H9 (cell line): ENCODE results near the gene MEPCE. TPM values are rescaled to one million over a fixed set of nuclear protein-coding genes. Genes with fewer than 3 reads are reported as not detected.
"Not testable (repeated sequence)": the region's sequence is repeated elsewhere in the genome, so short reads cannot be mapped to it uniquely, and the experiment has no call there.

Experiments
- DNase-seq: peaks from one replicate; pipeline ENCODE4 v3.0.0-alpha.2; 2017
- H2AFZ ChIP-seq: one replicate; pipeline ENCODE4 v1.6.1; 2013; ENCODE audit warnings: mild to moderate bottlenecking, low read length, control low read depth, moderate library complexity
- H2AK5ac ChIP-seq: 2 replicates; pipeline ENCODE4 v1.6.1; 2013; ENCODE audit warnings: low read length, control low read depth, mixed read lengths; ENCODE audit not compliant: insufficient read length
- H2BK120ac ChIP-seq: one replicate; pipeline ENCODE4 v1.6.1; 2013; ENCODE audit warnings: low read depth, mild to moderate bottlenecking, low read length, control low read depth, inconsistent platforms; ENCODE audit not compliant: poor library complexity, severe bottlenecking
- H2BK12ac ChIP-seq: 2 replicates; pipeline ENCODE4 v1.6.1; 2013; ENCODE audit warnings: low read length, control low read depth, mixed read lengths, low read depth; ENCODE audit not compliant: insufficient read length
- H2BK15ac ChIP-seq: 2 replicates; pipeline ENCODE4 v1.6.1; 2013; ENCODE audit warnings: low read depth, low read length, control low read depth
- H2BK20ac ChIP-seq: one replicate; pipeline ENCODE4 v1.6.1; 2013; ENCODE audit warnings: low read depth, mild to moderate bottlenecking, low read length, control low read depth, inconsistent platforms; ENCODE audit not compliant: poor library complexity, severe bottlenecking
- H2BK5ac ChIP-seq: 2 replicates; pipeline ENCODE4 v1.6.1; 2013; ENCODE audit warnings: low read length, control low read depth, mixed read lengths; ENCODE audit not compliant: insufficient read length
- H3K14ac ChIP-seq: 2 replicates; pipeline ENCODE4 v1.6.1; 2013; ENCODE audit warnings: low read length, control low read depth; ENCODE audit not compliant: insufficient read depth
- H3K18ac ChIP-seq: 2 replicates; pipeline ENCODE4 v1.6.1; 2013; ENCODE audit warnings: low read depth, mild to moderate bottlenecking, mixed read lengths, low read length, control low read depth; ENCODE audit not compliant: insufficient read length
- H3K23ac ChIP-seq: 2 replicates; pipeline ENCODE4 v1.6.1; 2013; ENCODE audit warnings: low read length, control low read depth, mixed read lengths, low read depth; ENCODE audit not compliant: insufficient read length
- H3K23me2 ChIP-seq: 2 replicates; pipeline ENCODE4 v1.6.1; 2013; ENCODE audit warnings: low read depth, mild to moderate bottlenecking, mixed read lengths, low read length, control low read depth; ENCODE audit not compliant: insufficient read length, poor library complexity, severe bottlenecking
- H3K27ac ChIP-seq: 2 replicates; pipeline ENCODE4 v1.5.1; 2013; ENCODE audit warnings: low read length, control low read depth, mixed read lengths, low read depth; ENCODE audit not compliant: insufficient read length
- H3K27me3 ChIP-seq: 2 replicates; pipeline ENCODE4 v1.6.1; 2013; ENCODE audit warnings: low read length, control low read depth, inconsistent platforms; ENCODE audit not compliant: insufficient read depth
- H3K4ac ChIP-seq: 2 replicates; pipeline ENCODE4 v1.6.1; 2013; ENCODE audit warnings: low read depth, mild to moderate bottlenecking, control low read depth, inconsistent platforms, low read length, moderate library complexity
- H3K4me1 ChIP-seq: 2 replicates; pipeline ENCODE4 v1.6.1; 2013; ENCODE audit warnings: low read length, control low read depth, inconsistent platforms; ENCODE audit not compliant: insufficient read depth
- H3K4me2 ChIP-seq: 2 replicates; pipeline ENCODE4 v1.6.1; 2013; ENCODE audit warnings: low read length, control low read depth, mixed read lengths; ENCODE audit not compliant: insufficient read length, insufficient read depth
- H3K56ac ChIP-seq: 2 replicates; pipeline ENCODE4 v1.6.1; 2013; ENCODE audit warnings: low read depth, mild to moderate bottlenecking, mixed read lengths, low read length, control low read depth; ENCODE audit not compliant: insufficient read length
- H3K79me1 ChIP-seq: 2 replicates; pipeline ENCODE4 v1.6.1; 2013; ENCODE audit warnings: low read depth, mild to moderate bottlenecking, moderate library complexity, low read length, control low read depth, inconsistent platforms; ENCODE audit not compliant: insufficient read depth, poor library complexity, severe bottlenecking
- H3K79me2 ChIP-seq: 2 replicates; pipeline ENCODE4 v1.6.1; 2013; ENCODE audit warnings: low read length, control low read depth, inconsistent platforms; ENCODE audit not compliant: insufficient read depth
- H3K9ac ChIP-seq: 2 replicates; pipeline ENCODE4 v1.6.1; 2013; ENCODE audit warnings: low read length, control low read depth, mixed read lengths; ENCODE audit not compliant: insufficient read length; ENCODE audit errors: extremely low read depth
- H3K9me3 ChIP-seq: one replicate; pipeline ENCODE4 v1.6.1; 2013; ENCODE audit warnings: low read depth, low read length, inconsistent platforms; ENCODE audit not compliant: control insufficient read depth
- H3T11ph ChIP-seq: one replicate; pipeline ENCODE4 v1.6.1; 2013; ENCODE audit warnings: mild to moderate bottlenecking, low read length, control low read depth, inconsistent platforms
- H4K20me1 ChIP-seq: one replicate; pipeline ENCODE4 v1.6.1; 2013; ENCODE audit not compliant: control insufficient read depth, insufficient read length, insufficient read depth
- H4K5ac ChIP-seq: 2 replicates; pipeline ENCODE4 v1.6.1; 2013; ENCODE audit warnings: low read depth, mild to moderate bottlenecking, mixed read lengths, low read length, control low read depth; ENCODE audit not compliant: insufficient read length
- H4K8ac ChIP-seq: replicated peaks from 2 replicates; pipeline ENCODE4 v1.6.1; 2013; ENCODE audit warnings: low read length, control low read depth, mixed read lengths, low read depth; ENCODE audit not compliant: insufficient read length
- H4K91ac ChIP-seq: 2 replicates; pipeline ENCODE4 v1.6.1; 2013; ENCODE audit warnings: low read depth, mild to moderate bottlenecking, moderate library complexity, mixed read lengths, low read length, control low read depth; ENCODE audit not compliant: insufficient read length
- H3K27ac Mint-ChIP-seq, 3 experiments: 2 replicates in 2 of 3; 3 replicates in 1 of 3; pipeline ENCODE4 v1.8.0; 2020 to 2021; ENCODE audit warnings: mixed read lengths in 3 of 3, mild to moderate bottlenecking in 1 of 3, moderate library complexity in 1 of 3
- H3K27me3 Mint-ChIP-seq: 2 replicates; pipeline ENCODE4 v1.8.0; 2021; ENCODE audit warnings: low read depth, mild to moderate bottlenecking, moderate library complexity, mixed read lengths
- H3K36me3 Mint-ChIP-seq, 3 experiments: 2 replicates in 2 of 3; 3 replicates in 1 of 3; pipeline ENCODE4 v1.8.0; 2020 to 2021; ENCODE audit warnings: low read depth in 3 of 3, mixed read lengths in 3 of 3; ENCODE audit not compliant: insufficient read depth in 1 of 3
- H3K4me1 Mint-ChIP-seq, 2 experiments: 2 replicates each; pipeline ENCODE4 v1.8.0; 2020; ENCODE audit warnings: mixed read lengths in 2 of 2
- H3K4me3 Mint-ChIP-seq, 2 experiments: 2 replicates in 1 of 2; 3 replicates in 1 of 2; pipeline ENCODE4 v1.8.0; 2020 to 2021; ENCODE audit warnings: mild to moderate bottlenecking in 2 of 2, mixed read lengths in 2 of 2, moderate library complexity in 1 of 2
- H3K9me3 Mint-ChIP-seq, 2 experiments: 2 replicates in 1 of 2; 3 replicates in 1 of 2; pipeline ENCODE4 v1.8.0; 2020; ENCODE audit warnings: mild to moderate bottlenecking in 2 of 2, mixed read lengths in 2 of 2, moderate library complexity in 1 of 2
- CTCF ChIP-seq: fragments of 200-600 bp; sonication (generic); conservative IDR thresholded peaks from 3 replicates; pipeline ENCODE4 v1.8.0; 2021; ENCODE audit warnings: antibody characterized with exemption, mild to moderate bottlenecking
- WGBS: extraction: QIAGEN DNeasy Blood & Tissue Kit; methylation state at CpG from one replicate; pipeline ENCODE4 v1.1.7; 2013; ENCODE audit warnings: missing lambda C conversion rate, low lambda C conversion rate, mixed read lengths; ENCODE audit not compliant: insufficient read length; ENCODE audit errors: extremely low coverage; 5-methylcytosine and 5-hydroxymethylcytosine counted together
- total RNA-seq: library from RNA; stranded (reverse); gene quantifications from 2 replicates; pipeline ENCODE4 v1.2.1, GENCODE V29; 2021

Gene MEPCE
- total RNA-seq, 1 experiment from 2014 or later, result 68.0 TPM

- H3K9me3 ChIP-seq, result no peaks in the 10 kb centered on the region
- Mint-ChIP-seq H3K36me3 (peaks cover 0 to 5% (median 0%) of the 10 kb centered on the region in 3 experiments; a peak in 3 of 7 replicates), H3K27ac (no peak overlapping the region), H3K27me3 (peaks cover 8% of the 10 kb centered on the region), H3K4me3 (no peak overlapping the region), H3K9me3 (no peaks in the 10 kb centered on the region), H3K4me1 (peaks cover 0 to 7% of the 10 kb centered on the region in 2 experiments; a peak in 2 of 4 replicates)
- H3K18ac ChIP-seq, result no peak overlapping the region
- no peak overlapping the region for H2AK5ac ChIP-seq
- H2BK20ac ChIP-seq, result no peak overlapping the region
- no peak overlapping the region for H2AFZ ChIP-seq
- H2BK15ac ChIP-seq, result no peak overlapping the region
- H4K20me1 ChIP-seq, result no peaks in the 10 kb centered on the region
- H3K4ac ChIP-seq, result no peak overlapping the region
- no peak for DNase-seq
- no peak overlapping the region for H2BK120ac ChIP-seq
- H3K4me1 ChIP-seq, result no peaks in the 10 kb centered on the region
- no peak overlapping the region for H2BK12ac ChIP-seq
- H3K79me2 ChIP-seq, result no peaks in the 10 kb centered on the region
- no peak for TF ChIP-seq CTCF
- no peak overlapping the region for H3K4me2 ChIP-seq
- no peak overlapping the region for H4K5ac ChIP-seq
- H2BK5ac ChIP-seq, result no peak overlapping the region
- no CpG with 5 or more reads among the region's 4 CpGs for WGBS
- H3K56ac ChIP-seq, result no peak overlapping the region
- no peak overlapping the region for H3K9ac ChIP-seq
- H3K23me2 ChIP-seq, result no peaks in the 10 kb centered on the region
- H4K91ac ChIP-seq, result no peak overlapping the region
- H3K27me3 ChIP-seq, result no peaks in the 10 kb centered on the region; the same call in 1 of the 2 replicates
- no peak overlapping the region for H3K14ac ChIP-seq
- no peak overlapping the region for H3K23ac ChIP-seq
- no peak overlapping the region for H3K27ac ChIP-seq
- no peak overlapping the region for H4K8ac ChIP-seq
- no peak overlapping the region for H3T11ph ChIP-seq
- no peaks in the 10 kb centered on the region for H3K79me1 ChIP-seq
Observed at GRCh38 chr7:100380196-100380595, 49.4 kb upstream of the MEPCE start.

GRCh38 chr7:100381531-100382233, 47.9 kb upstream of the MEPCE start:
- H2BK15ac ChIP-seq, H2AFZ ChIP-seq, H3K27ac Mint-ChIP-seq, H3K4ac ChIP-seq, H3K23ac ChIP-seq, H3K27ac ChIP-seq, H3K79me2 ChIP-seq, H3K27me3 ChIP-seq, H3K18ac ChIP-seq, DNase-seq, H3K4me1 Mint-ChIP-seq, H3K36me3 Mint-ChIP-seq, H2BK20ac ChIP-seq, H3K9ac ChIP-seq, H3K4me1 ChIP-seq, H3K79me1 ChIP-seq, H3K56ac ChIP-seq, H4K8ac ChIP-seq, H3K14ac ChIP-seq, H4K5ac ChIP-seq, H2AK5ac ChIP-seq, H3T11ph ChIP-seq, H4K20me1 ChIP-seq, H3K9me3 ChIP-seq, H4K91ac ChIP-seq, H3K4me3 Mint-ChIP-seq, H3K9me3 Mint-ChIP-seq, H3K4me2 ChIP-seq, H3K23me2 ChIP-seq, H2BK120ac ChIP-seq, H2BK12ac ChIP-seq, H3K27me3 Mint-ChIP-seq, H2BK5ac ChIP-seq: not testable (repeated sequence)
- WGBS, result no CpG with 5 or more reads among the region's 49 CpGs
